HG03521 (cell line): Measurements from ENCODE around the gene ALG14.
A peak's percentile ranks its signal among the peaks of the same experiment; 100 is the strongest.

Experiments
- ATAC-seq: cut with Tn5 transposase; IDR thresholded peaks from one replicate; pipeline ENCODE4 v1.9.1; 2021; ENCODE audit warnings: mild to moderate bottlenecking, moderate library complexity; ENCODE audit not compliant: unreplicated experiment

ALG14 gene

GRCh38 chr1:94935034-94935433 is 137.7 kb downstream of the ALG14 start:
- ATAC-seq: no peak

DNA sequence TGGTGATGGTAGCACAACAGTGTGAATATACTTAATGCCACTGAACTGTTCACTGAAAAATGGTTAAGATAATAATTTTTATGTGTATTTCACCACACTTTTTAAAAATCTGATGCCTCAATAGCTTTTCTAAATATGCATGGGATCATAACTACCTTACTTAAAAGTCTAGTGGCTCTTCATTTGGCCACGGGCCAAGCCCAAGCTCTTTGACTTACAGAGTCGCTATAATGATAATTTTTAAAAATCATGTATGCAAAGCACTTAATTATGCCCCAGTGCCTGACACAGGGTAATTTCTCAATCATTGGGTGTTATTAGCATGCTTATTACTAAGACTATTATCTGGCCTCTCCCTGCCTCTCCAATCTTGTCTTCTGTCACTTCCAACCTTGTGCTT is 138.2 kb downstream of the ALG14 start:
- no peak for ATAC-seq

DNA sequence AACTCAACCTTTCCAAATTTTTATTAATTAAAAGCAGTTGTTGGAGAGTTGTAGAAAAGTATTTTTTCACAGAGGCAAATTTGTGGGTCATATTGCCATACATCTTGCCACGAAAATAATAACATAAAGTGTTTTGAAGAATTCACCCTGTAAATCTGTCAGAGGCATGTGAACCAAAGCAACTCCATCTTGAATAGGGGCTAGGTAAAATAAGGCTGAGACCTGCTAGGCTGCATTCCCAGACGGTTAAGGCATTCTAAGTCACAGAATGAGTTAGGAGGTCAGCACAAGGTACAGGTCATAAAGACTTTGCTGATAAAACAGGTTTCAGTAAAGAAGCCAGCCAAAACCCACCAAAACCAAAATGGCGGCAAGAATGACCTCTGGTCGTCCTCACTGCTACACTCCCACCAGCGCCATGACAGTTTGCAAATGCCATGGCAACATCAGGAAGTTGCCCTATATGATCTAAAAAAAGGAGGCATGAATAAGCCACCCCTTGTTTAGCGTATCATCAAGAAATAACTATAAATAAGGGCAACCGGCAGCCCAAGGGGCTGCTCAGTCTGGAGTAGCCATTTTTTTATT is 141.4 kb downstream of the ALG14 start:
- ATAC-seq: no peak

- ATAC-seq: no peak
Measured at GRCh38 chr1:94929351-94930217, 143.2 kb downstream of the ALG14 start.

GRCh38 chr1:94928293-94928939 is 144.3 kb downstream of the ALG14 start:
- no peak for ATAC-seq

DNA sequence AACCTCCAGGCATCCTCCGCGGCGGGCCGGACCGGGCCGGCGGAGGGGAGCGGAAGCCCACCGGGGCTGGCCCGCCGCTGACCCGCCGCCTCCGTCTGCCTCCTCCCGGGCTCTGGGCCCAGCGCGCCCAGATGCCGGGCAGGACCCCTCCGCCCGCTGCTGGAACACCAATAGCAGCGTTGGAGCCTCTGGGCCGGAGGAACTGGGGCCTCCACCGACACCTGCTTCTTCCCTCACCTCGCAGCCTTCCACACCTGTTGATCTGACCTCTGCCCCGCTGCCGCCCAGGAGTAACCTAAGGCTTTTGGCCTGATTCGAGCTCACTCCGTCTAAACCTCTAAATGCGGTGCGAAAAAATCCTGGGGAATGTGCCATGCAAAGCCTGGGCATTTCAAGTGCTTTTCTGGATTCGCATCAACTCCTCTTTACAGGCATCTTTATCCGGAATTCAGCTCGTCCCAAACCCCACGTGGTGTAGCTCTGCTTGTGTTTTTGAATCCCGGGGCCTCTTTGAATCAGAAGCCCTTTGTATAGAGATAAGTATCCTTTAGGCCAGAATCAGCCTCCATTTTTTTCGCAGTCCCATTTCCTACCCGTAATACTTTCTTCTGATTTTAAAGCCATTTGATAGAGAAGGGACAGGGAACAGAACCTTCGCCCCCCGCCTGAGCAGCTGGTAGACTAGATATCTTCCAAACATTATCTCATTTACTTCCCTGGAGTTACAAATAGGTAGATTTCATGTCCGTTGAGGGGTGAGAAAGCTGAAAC is 145.2 kb downstream of the ALG14 start:
- peak; percentile 12 for ATAC-seq

DNA sequence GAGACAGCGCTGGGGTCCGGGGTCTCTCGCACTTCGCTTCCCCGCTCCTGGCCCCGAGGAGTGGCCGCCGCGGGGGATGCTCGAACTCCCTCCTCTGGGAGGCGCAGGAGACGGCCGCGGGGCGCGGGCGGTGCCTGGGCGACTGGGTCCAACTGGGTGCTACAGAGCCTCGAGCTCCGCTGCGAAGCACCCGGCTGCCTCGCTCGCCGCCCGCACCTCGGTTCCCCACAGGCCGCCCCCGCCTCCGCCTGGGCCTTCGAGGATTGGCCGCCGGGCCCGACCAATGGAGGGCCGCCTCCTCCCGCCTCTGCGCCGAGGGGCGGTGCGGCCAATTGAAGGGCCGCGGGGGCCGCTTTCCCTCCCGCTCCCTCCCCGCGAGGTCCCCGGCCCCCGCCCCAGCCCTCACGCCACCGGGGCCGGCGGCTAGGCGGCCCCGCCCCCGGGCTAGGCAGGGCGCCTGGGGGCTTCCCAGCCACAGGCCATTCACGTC is 145.8 kb downstream of the ALG14 start, which contains the start of gene CNN3:
CNN3 (minus strand) TSS at position 196 of the 490 bp plus-strand sequence. CDS start 216 bp downstream, outside the sequence.
- ATAC-seq: peak; percentile 80

GRCh38 chr1:94926126-94926914 is 146.4 kb downstream of the ALG14 start:
- ATAC-seq: no peak

GRCh38 chr1:94925561-94926125 is 147.1 kb downstream of the ALG14 start:
- no peak for ATAC-seq

GRCh38 chr1:94925004-94925403 is 147.7 kb downstream of the ALG14 start:
- ATAC-seq: no peak
